Vagina (tissue), 2 donors: ENCODE data around the gene LYAR.

Experiments
- POLR2A ChIP-seq, 2 donors: fragments of 450-650 bp; IDR thresholded peaks; one replicate each; pipeline ENCODE4 v1.6.1; 2017; ENCODE audit warnings: antibody characterized with exemption in 2 of 2, mild to moderate bottlenecking in 2 of 2, moderate library complexity in 2 of 2
- POLR2AphosphoS5 ChIP-seq, 2 donors: sonication (generic); formaldehyde crosslinking; IDR thresholded peaks; one replicate each; pipeline ENCODE4 v1.9.0; 2017; ENCODE audit warnings: antibody characterized with exemption in 2 of 2, mild to moderate bottlenecking in 2 of 2, low read depth in 1 of 2; ENCODE audit not compliant: insufficient read depth in 1 of 2
- TF ChIP-seq, protein P1 (sequence below), 3 experiments: fragments of 450-650 bp in 2 of 3; fragments of 200-600 bp in 1 of 3; sonication (generic) in 1 of 3; IDR thresholded peaks; one replicate each; pipeline ENCODE4 v1.5.1; 2017 to 2019; ENCODE audit warnings: antibody characterized with exemption in 3 of 3, mild to moderate bottlenecking in 2 of 3, moderate library complexity in 2 of 3

DNA sequence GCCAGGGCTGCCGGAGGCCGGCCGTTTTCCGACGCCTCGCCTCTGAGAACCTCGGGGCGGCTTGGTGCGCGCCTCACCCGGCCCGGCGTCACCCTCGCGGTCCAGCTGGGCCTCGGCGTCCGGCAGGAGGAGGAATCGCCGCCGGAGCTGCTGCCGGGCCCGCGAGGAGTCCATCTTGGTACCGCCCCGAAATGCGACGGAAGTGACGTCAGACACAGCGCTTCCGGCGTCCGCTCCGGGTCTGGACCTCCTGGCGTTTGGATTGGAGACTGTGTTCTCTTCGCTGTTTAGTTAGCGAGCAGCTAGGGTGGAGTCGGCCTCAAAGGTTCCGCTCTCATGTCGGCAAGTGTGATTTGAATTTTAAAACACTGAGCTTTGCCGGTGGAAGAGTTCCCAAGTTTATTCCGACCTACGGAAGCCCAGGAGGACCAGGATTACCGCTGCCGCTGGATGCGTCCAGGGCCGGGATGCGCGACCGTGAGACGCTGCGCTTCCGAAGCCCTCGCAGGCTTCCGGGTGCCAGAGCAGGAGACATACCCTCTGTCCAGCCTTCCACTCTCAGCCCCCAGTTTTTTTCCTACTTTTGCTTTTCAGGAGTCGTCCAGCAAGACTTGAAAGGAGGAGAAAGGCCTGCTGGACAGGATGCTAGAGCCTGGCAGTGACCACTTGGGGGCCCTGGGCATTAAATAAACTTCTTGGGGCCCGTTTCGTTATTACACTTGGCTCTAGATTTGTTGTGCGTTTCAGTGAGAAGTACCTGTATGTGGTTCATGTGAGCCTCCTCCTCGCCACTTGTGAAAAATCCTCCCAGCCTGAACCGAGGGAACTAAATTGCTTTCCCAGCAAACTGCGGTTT is 41.7 kb downstream of the LYAR start, which contains the start of gene TMEM128:
- TF ChIP-seq, protein P1, sequence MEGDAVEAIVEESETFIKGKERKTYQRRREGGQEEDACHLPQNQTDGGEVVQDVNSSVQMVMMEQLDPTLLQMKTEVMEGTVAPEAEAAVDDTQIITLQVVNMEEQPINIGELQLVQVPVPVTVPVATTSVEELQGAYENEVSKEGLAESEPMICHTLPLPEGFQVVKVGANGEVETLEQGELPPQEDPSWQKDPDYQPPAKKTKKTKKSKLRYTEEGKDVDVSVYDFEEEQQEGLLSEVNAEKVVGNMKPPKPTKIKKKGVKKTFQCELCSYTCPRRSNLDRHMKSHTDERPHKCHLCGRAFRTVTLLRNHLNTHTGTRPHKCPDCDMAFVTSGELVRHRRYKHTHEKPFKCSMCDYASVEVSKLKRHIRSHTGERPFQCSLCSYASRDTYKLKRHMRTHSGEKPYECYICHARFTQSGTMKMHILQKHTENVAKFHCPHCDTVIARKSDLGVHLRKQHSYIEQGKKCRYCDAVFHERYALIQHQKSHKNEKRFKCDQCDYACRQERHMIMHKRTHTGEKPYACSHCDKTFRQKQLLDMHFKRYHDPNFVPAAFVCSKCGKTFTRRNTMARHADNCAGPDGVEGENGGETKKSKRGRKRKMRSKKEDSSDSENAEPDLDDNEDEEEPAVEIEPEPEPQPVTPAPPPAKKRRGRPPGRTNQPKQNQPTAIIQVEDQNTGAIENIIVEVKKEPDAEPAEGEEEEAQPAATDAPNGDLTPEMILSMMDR (IDR thresholded peaks at IDR 0.05) = peak in 1 of 3 experiments; percentile 23
- TF ChIP-seq POLR2A (IDR thresholded peaks at IDR 0.05) = peak in 1 of 2 donors; percentile 53
- peak; percentile 86 to 96 for TF ChIP-seq POLR2AphosphoS5 (IDR thresholded peaks at IDR 0.05; ENCODE audit: insufficient read depth in 1 of 2, low read depth in 1 of 2)
